GM23248 (cell line): ENCODE results near the gene SLC35D2. TPM values are rescaled to one million over a fixed set of nuclear protein-coding genes. Genes with fewer than 3 reads are reported as not detected.
A peak's percentile ranks its signal among the peaks of the same experiment; 100 is the strongest.

Experiments used
- DNase-seq: peaks from one replicate; pipeline ENCODE4 v3.0.0-alpha.2; 2015
- H2AFZ ChIP-seq: fragments of 200-600 bp; sonication (generic); 2 replicates; pipeline ENCODE4 v1.6.1; 2016; ENCODE audit warnings: antibody characterized with exemption
- H3F3A ChIP-seq: fragments of 200-600 bp; sonication (generic); 2 replicates; pipeline ENCODE4 v1.6.1; 2016; ENCODE audit warnings: mild to moderate bottlenecking, antibody characterized with exemption, mixed run types; ENCODE audit not compliant: insufficient read depth
- H3K27ac ChIP-seq: fragments of 200-600 bp; sonication (generic); 2 replicates; pipeline ENCODE4 v1.5.1; 2016; ENCODE audit warnings: mild to moderate bottlenecking
- H3K27me3 ChIP-seq: fragments of 200-600 bp; sonication (generic); replicated peaks from 2 replicates; pipeline ENCODE4 v1.6.1; 2016; ENCODE audit warnings: mild to moderate bottlenecking; ENCODE audit not compliant: insufficient read depth
- H3K36me3 ChIP-seq: fragments of 200-600 bp; sonication (generic); 2 replicates; pipeline ENCODE4 v1.6.1; 2016; ENCODE audit warnings: low read depth, mild to moderate bottlenecking
- H3K4me1 ChIP-seq: fragments of 200-600 bp; sonication (generic); 2 replicates; pipeline ENCODE4 v1.6.1; 2016; ENCODE audit warnings: mild to moderate bottlenecking; ENCODE audit not compliant: insufficient read depth
- H3K4me2 ChIP-seq: fragments of 200-600 bp; sonication (generic); one replicate; pipeline ENCODE4 v1.6.1; 2016; ENCODE audit warnings: mild to moderate bottlenecking; ENCODE audit not compliant: unreplicated experiment
- H3K4me3 ChIP-seq: fragments of 200-600 bp; sonication (generic); 2 replicates; pipeline ENCODE4 v1.5.1; 2016; ENCODE audit warnings: mild to moderate bottlenecking
- H3K79me2 ChIP-seq: fragments of 200-600 bp; sonication (generic); 2 replicates; pipeline ENCODE4 v1.6.1; 2016; ENCODE audit warnings: mild to moderate bottlenecking; ENCODE audit not compliant: insufficient read depth
- H3K9ac ChIP-seq: fragments of 200-600 bp; sonication (generic); 2 replicates; pipeline ENCODE4 v1.6.1; 2016; ENCODE audit warnings: mild to moderate bottlenecking
- H3K9me2 ChIP-seq: fragments of 200-600 bp; sonication (generic); 2 replicates; pipeline ENCODE4 v1.6.1; 2016; ENCODE audit warnings: mixed run types, mild to moderate bottlenecking, moderate library complexity; ENCODE audit not compliant: insufficient read depth
- H3K9me3 ChIP-seq: fragments of 200-600 bp; sonication (generic); one replicate; pipeline ENCODE4 v1.6.1; 2017; ENCODE audit warnings: low read depth
- H4K20me1 ChIP-seq: fragments of 200-600 bp; sonication (generic); 2 replicates; pipeline ENCODE4 v1.6.0; 2016; ENCODE audit not compliant: insufficient read depth
- EZH2 ChIP-seq: fragments of 200-600 bp; sonication (generic); IDR thresholded peaks from 2 replicates; pipeline ENCODE4 v1.6.1; 2018; ENCODE audit warnings: antibody characterized with exemption, mild to moderate bottlenecking; ENCODE audit not compliant: insufficient read depth, poor library complexity, severe bottlenecking
- EZH2phosphoT487 ChIP-seq: fragments of 200-600 bp; sonication (generic); IDR thresholded peaks from 2 replicates; pipeline ENCODE4 v1.6.1; 2018; ENCODE audit warnings: antibody characterized with exemption, moderate library complexity, mild to moderate bottlenecking, low read depth; ENCODE audit not compliant: insufficient read depth
- WGBS, 2 experiments: methylation state at CpG; one replicate each; pipeline ENCODE4 v1.1.6; 2015 to 2017; ENCODE audit warnings: low lambda C conversion rate in 2 of 2, low coverage in 1 of 2; ENCODE audit errors: missing lambda C conversion rate in 2 of 2; 5-methylcytosine and 5-hydroxymethylcytosine counted together
- in situ Hi-C: fragments of 300-500 bp; cut with MboI; formaldehyde crosslinking; loops from 2 replicates; pipeline ENCODE4 v1.15.0; 2020
- polyA plus RNA-seq: library from polyadenylated mRNA; unstranded; fragments of >200 nt; fragmentation: Nextera tagmentation; extraction: Ambion mirVana; gene quantifications from 2 replicates; pipeline ENCODE4 v1.2.1, GENCODE V29; 2016
- total RNA-seq: library from RNA; depleted of rRNA; stranded (reverse); fragments of >200 nt; shearing (Covaris generic); gene quantifications from 2 replicates; pipeline ENCODE4 v1.2.3, GENCODE V29; 2014

Gene SLC35D2
- total and polyA plus RNA-seq, 2 experiments from 2014 or later: 8.0 to 12.3 TPM

GRCh38 chr9:96418920-96419690, 35.6 kb upstream of the SLC35D2 start:
- Histone ChIP-seq H3K4me1 (peaks cover 27% of the 10 kb centered on the region), H3K9ac (peak overlapping the region; percentile 91), H2AFZ (peak overlapping the region; percentile 79), H3K27me3 (no peaks in the 10 kb centered on the region), H3K36me3 (no peaks in the 10 kb centered on the region), H3K4me3 (peak overlapping the region; percentile 85), H3K4me2 (peak overlapping the region; percentile 87), H3F3A (peaks cover 25% of the 10 kb centered on the region), H4K20me1 (no peaks in the 10 kb centered on the region), H3K9me2 (no peaks in the 10 kb centered on the region), H3K9me3 (no peaks in the 10 kb centered on the region), H3K79me2 (peaks cover 29% of the 10 kb centered on the region), H3K27ac (peak overlapping the region; percentile 94)
- no peak for TF ChIP-seq EZH2
- TF ChIP-seq EZH2phosphoT487: no peak
- peak; percentile 78 for DNase-seq
- WGBS, 2 experiments: 1% methylated on average over 47 to 52 of the region's 58 CpGs
- in situ Hi-C loops: no loop called here

GRCh38 chr9:96418083-96418919, 34.8 kb upstream of the SLC35D2 start, which contains the start of gene ZNF367:
ZNF367 (minus strand) TSS chr9:96418370; CDS start chr9:96418032, 338 bp downstream.
- Histone ChIP-seq H3K27me3 (no peaks in the 10 kb centered on the region), H3K4me2 (peak within 1 kb of the TSS; percentile 90), H3K9me3 (no peaks in the 10 kb centered on the region), H2AFZ (peak within 1 kb of the TSS; percentile 100), H3K9me2 (no peaks in the 10 kb centered on the region), H3K9ac (peak within 1 kb of the TSS; percentile 91), H3K27ac (peak within 1 kb of the TSS; percentile 94), H3K79me2 (peaks cover 36% of the 10 kb centered on the region), H3K36me3 (no peaks in the 10 kb centered on the region), H4K20me1 (no peaks in the 10 kb centered on the region), H3F3A (peaks cover 25% of the 10 kb centered on the region), H3K4me1 (peaks cover 27% of the 10 kb centered on the region), H3K4me3 (peak within 1 kb of the TSS; percentile 85)
- TF ChIP-seq EZH2phosphoT487 (no peak), EZH2 (no peak)
- 1 to 2% methylated on average over 38 to 77 of the region's 100 CpGs for WGBS, 2 experiments
- DNase-seq: peak; percentile 99
- in situ Hi-C loops: no loop called here

DNA sequence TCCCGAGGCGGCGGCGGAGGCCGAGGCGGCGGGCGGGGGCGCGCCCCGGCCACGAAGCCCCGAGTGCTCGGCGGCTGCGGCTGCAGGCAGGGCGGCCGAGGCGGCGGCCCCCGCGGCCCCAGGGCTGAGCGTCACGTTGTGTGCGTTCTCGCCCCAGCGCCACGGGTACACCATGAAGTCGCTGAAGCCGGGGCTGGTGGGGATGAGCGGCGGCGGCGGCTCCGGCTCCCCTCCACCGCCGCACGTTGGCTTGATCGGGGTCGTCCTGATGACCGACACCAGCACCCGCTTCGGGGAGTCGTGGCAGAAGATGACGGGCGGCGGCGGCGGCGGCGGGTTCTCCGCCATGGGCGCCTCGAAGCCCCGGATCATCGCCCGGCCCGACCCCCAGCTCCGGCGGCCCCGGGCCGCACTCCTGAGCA, 34.2 kb upstream of the SLC35D2 start:
- H3K4me3 ChIP-seq: peak overlapping the region; percentile 85
- peaks cover 36% of the 10 kb centered on the region for H3K79me2 ChIP-seq
- peaks cover 25% of the 10 kb centered on the region for H3F3A ChIP-seq
- no peaks in the 10 kb centered on the region for H4K20me1 ChIP-seq
- peak overlapping the region; percentile 81 for H2AFZ ChIP-seq
- no peaks in the 10 kb centered on the region for H3K9me3 ChIP-seq
- TF ChIP-seq EZH2: no peak
- no peak for TF ChIP-seq EZH2phosphoT487
- peak overlapping the region; percentile 83 for H3K9ac ChIP-seq
- no peaks in the 10 kb centered on the region for H3K36me3 ChIP-seq
- in situ Hi-C loops: no loop called here
- no peaks in the 10 kb centered on the region for H3K27me3 ChIP-seq
- 1% methylated on average over 26 to 38 of the region's 62 CpGs for WGBS, 2 experiments
- peak; percentile 59 for DNase-seq
- H3K9me2 ChIP-seq: no peaks in the 10 kb centered on the region
- peak overlapping the region; percentile 56 for H3K27ac ChIP-seq
- peak overlapping the region; percentile 86 for H3K4me2 ChIP-seq
- H3K4me1 ChIP-seq: peaks cover 27% of the 10 kb centered on the region

DNA sequence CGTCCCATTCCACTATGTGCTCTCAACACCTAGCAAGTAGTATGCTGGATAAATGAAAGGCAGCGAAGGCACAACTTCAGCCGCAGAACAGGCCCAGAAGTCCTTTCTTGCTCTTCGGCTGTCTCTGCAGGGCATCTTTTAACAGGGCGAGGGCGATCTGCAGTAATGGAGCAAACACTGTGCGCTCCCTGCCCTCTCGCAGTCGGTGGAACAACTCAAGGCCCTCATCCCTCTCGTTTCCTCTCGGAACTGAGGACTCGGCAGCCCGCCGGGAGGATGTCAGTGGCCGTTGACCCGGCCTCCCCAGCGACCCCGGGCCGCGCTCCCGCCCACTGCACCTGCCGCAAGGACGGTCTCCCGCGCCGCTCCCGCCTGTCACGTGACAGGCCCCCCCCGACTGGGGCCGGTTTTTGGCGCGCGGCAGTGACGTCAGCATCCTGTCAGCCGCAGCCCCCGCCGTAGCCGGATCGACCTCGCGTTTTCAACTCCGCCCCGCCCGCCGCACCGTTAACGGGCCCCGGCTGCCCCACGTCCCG, 33.6 kb upstream of the SLC35D2 start:
- H3K4me3 ChIP-seq: peak overlapping the region; percentile 85
- H3K79me2 ChIP-seq: peaks cover 36% of the 10 kb centered on the region
- H2AFZ ChIP-seq: peak overlapping the region; percentile 100
- peak; percentile 91 for DNase-seq
- peaks cover 25% of the 10 kb centered on the region for H3F3A ChIP-seq
- no peaks in the 10 kb centered on the region for H3K27me3 ChIP-seq
- H3K9me2 ChIP-seq: no peaks in the 10 kb centered on the region
- H3K4me2 ChIP-seq: peak overlapping the region; percentile 90
- no peaks in the 10 kb centered on the region for H3K9me3 ChIP-seq
- H4K20me1 ChIP-seq: no peaks in the 10 kb centered on the region
- 1 to 2% methylated on average over 25 to 32 of the region's 50 CpGs for WGBS, 2 experiments
- H3K9ac ChIP-seq: peak overlapping the region; percentile 69
- H3K36me3 ChIP-seq: no peaks in the 10 kb centered on the region
- H3K4me1 ChIP-seq: peaks cover 27% of the 10 kb centered on the region
- in situ Hi-C loops: no loop called here
- peak overlapping the region; percentile 23; the same call in 1 of the 2 replicates for H3K27ac ChIP-seq
- no peak for TF ChIP-seq EZH2phosphoT487
- TF ChIP-seq EZH2: no peak
